Thyroid gland (tissue), 4 donors: ENCODE measurements around the gene PBX3. TPM values are rescaled to one million over a fixed set of nuclear protein-coding genes. Genes with fewer than 3 reads are reported as not detected.

Experiments used
- DNase-seq, 2 donors: peaks; one replicate each; pipeline ENCODE4 v3.0.0-alpha.2; 2019
- H3K27ac ChIP-seq, 3 donors: fragments of 200-600 bp; sonication (generic); 1 replicate in 2 of 3; 2 replicates in 1 of 3; pipeline ENCODE4 v1.5.1; 2016 to 2019; ENCODE audit warnings: mild to moderate bottlenecking in 1 of 3, moderate library complexity in 1 of 3
- H3K27me3 ChIP-seq: fragments of 200-600 bp; sonication (generic); one replicate; pipeline ENCODE4 v1.5.1; 2019
- H3K36me3 ChIP-seq, 2 donors: fragments of 200-600 bp; sonication (generic); one replicate each; pipeline ENCODE4 v1.5.1; 2016 to 2019
- H3K4me1 ChIP-seq, 2 donors: fragments of 200-600 bp; sonication (generic); one replicate each; pipeline ENCODE4 v1.5.1; 2017 to 2019
- H3K4me3 ChIP-seq, 3 donors: fragments of 200-600 bp; sonication (generic); replicated peaks in 1 of 3; 1 replicate in 2 of 3; 2 replicates in 1 of 3; pipeline ENCODE4 v1.5.1; 2016; ENCODE audit warnings: mild to moderate bottlenecking in 1 of 3
- H3K9me3 ChIP-seq: fragments of 200-600 bp; sonication (generic); one replicate; pipeline ENCODE4 v1.5.1; 2017
- POLR2A ChIP-seq, 2 donors: fragments of 450-650 bp; IDR thresholded peaks; one replicate each; pipeline ENCODE4 v1.6.1; 2017; ENCODE audit warnings: antibody characterized with exemption in 2 of 2, mild to moderate bottlenecking in 2 of 2, moderate library complexity in 1 of 2
- WGBS, 2 donors: methylation state at CpG; one replicate each; pipeline ENCODE4 v1.1.5; 2017; 5-methylcytosine and 5-hydroxymethylcytosine counted together
- intact Hi-C: fragments of 100-400 bp; cut with DNase I; formaldehyde crosslinking; loops from one replicate; pipeline ENCODE4 v1.15.1; 2023
- total RNA-seq, 4 donors: library from RNA; depleted of rRNA; stranded (reverse); fragments of >200 nt; gene quantifications; one replicate each; pipeline ENCODE4 v1.2.3, GENCODE V29; 2016
- TF ChIP-seq, protein P1 (sequence below), 6 experiments: fragments of 200-600 bp in 3 of 6; fragments of 450-650 bp in 3 of 6; sonication (generic) in 3 of 6; IDR thresholded peaks; one replicate each; pipeline ENCODE4 v1.5.1; 2016 to 2019; ENCODE audit warnings: antibody characterized with exemption in 6 of 6, mild to moderate bottlenecking in 2 of 6, inconsistent platforms in 1 of 6, moderate library complexity in 1 of 6

PBX3 gene
- total RNA-seq, 4 donors from 2014 or later, result 68.5 to 108 (median 71.3) TPM

DNA sequence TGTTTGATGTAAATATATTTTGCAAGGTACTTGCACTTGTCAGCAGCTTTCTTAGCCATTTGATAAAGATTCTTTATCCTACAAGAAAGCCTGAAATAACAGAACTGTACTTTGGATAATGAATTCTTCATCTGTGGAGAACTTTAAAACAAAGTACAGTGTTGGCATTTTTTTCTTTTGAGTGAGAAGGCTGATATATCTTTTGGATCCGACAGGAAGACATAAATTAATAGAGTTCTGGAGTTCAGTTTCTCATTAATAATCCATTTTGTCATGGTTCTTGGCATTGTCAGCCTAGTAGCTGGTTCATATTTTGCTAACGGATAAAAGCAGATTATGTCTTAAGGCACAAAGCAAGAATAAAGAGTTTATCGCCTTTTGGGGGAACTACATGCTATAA, 17.0 kb downstream of the PBX3 start:
- WGBS, 2 donors, result 79 to 84% methylated on average over 3 of the region's 3 CpGs
- no peaks in the 10 kb centered on the region for H3K9me3 ChIP-seq
- no peak overlapping the region for H3K27ac ChIP-seq
- peaks cover 10 to 28% of the 10 kb centered on the region in 2 donors for H3K4me1 ChIP-seq
- DNase-seq, result no peak
- H3K36me3 ChIP-seq, result no peaks in the 10 kb centered on the region
- intact Hi-C loops, result no loop called here
- H3K4me3 ChIP-seq, result no peak overlapping the region
- TF ChIP-seq POLR2A (IDR thresholded peaks at IDR 0.05), result no peak
- TF ChIP-seq, protein P1, sequence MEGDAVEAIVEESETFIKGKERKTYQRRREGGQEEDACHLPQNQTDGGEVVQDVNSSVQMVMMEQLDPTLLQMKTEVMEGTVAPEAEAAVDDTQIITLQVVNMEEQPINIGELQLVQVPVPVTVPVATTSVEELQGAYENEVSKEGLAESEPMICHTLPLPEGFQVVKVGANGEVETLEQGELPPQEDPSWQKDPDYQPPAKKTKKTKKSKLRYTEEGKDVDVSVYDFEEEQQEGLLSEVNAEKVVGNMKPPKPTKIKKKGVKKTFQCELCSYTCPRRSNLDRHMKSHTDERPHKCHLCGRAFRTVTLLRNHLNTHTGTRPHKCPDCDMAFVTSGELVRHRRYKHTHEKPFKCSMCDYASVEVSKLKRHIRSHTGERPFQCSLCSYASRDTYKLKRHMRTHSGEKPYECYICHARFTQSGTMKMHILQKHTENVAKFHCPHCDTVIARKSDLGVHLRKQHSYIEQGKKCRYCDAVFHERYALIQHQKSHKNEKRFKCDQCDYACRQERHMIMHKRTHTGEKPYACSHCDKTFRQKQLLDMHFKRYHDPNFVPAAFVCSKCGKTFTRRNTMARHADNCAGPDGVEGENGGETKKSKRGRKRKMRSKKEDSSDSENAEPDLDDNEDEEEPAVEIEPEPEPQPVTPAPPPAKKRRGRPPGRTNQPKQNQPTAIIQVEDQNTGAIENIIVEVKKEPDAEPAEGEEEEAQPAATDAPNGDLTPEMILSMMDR (IDR thresholded peaks at IDR 0.05), result no peak
- H3K27me3 ChIP-seq, result no peaks in the 10 kb centered on the region

DNA sequence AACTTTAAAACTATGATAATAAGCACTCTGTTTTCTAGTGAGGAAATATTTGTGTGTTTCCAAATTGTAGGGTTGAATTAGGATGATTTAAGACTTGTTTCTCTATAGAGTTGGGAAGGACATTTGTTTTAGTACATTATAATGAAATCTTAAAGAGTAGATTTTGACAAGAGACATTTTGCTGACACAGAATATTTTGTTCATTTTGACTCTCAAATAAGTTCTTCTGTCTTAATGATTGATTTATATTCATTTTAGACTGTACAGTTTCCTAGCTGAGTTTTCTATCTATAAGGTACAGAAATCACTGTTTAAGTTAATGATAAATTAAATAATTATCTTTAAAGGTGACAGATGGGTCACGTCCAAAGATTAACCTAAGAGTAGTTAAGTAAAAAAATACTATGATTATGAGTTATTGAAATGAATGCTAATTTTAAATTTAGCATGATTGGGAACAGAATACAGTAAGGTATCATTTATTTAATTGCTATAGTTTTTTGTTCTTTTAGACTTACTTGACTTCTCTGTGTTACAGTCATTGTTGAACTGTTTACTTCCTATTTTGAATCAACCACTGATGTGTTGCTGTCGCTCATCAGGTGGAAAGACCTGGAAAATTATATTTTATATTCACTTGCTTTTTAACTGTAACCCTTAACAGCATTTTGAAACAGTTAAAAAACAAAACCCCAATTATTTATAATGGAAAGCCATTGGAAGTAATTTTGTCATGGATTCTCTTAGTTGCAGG, 19.5 kb downstream of the PBX3 start:
- no peaks in the 10 kb centered on the region for H3K36me3 ChIP-seq
- DNase-seq, result no peak
- TF ChIP-seq POLR2A (IDR thresholded peaks at IDR 0.05), result no peak
- TF ChIP-seq, protein P1 (IDR thresholded peaks at IDR 0.05), result no peak
- intact Hi-C loops, result no loop called here
- peaks cover 0 to 19% of the 10 kb centered on the region in 2 donors for H3K4me1 ChIP-seq
- H3K27ac ChIP-seq, result no peak overlapping the region
- no peak overlapping the region for H3K4me3 ChIP-seq
- no peaks in the 10 kb centered on the region for H3K9me3 ChIP-seq
- WGBS, 2 donors, result 97 to 98% methylated on average over 2 of the region's 2 CpGs
- H3K27me3 ChIP-seq, result no peaks in the 10 kb centered on the region

DNA sequence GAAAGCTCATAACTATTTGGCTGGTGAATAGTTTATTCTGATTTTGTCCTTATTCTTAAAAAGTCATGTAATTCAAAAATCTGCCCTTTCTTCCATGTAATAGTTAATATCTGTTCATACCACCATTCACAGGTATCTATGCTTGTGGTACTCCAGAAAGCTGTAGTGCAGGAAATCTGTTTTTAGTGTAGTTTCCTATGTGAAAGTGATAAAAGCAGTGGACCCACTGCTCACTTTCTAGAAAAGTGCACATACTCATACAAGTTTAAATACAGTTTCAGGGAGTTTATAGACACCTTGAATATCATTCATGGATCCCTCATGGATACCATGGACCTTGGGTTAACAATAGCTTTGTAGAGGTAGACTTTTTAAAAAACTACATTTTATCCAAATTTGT, 20.2 kb downstream of the PBX3 start:
- Histone ChIP-seq H3K4me1 (peaks cover 0 to 13% of the 10 kb centered on the region in 2 donors), H3K9me3 (no peaks in the 10 kb centered on the region), H3K27ac (no peak overlapping the region), H3K36me3 (no peaks in the 10 kb centered on the region), H3K27me3 (no peaks in the 10 kb centered on the region), H3K4me3 (no peak overlapping the region)
- no peak for TF ChIP-seq POLR2A (IDR thresholded peaks at IDR 0.05)
- TF ChIP-seq, protein P1 (IDR thresholded peaks at IDR 0.05), result no peak
- no peak for DNase-seq
- intact Hi-C loops, result no loop called here

DNA sequence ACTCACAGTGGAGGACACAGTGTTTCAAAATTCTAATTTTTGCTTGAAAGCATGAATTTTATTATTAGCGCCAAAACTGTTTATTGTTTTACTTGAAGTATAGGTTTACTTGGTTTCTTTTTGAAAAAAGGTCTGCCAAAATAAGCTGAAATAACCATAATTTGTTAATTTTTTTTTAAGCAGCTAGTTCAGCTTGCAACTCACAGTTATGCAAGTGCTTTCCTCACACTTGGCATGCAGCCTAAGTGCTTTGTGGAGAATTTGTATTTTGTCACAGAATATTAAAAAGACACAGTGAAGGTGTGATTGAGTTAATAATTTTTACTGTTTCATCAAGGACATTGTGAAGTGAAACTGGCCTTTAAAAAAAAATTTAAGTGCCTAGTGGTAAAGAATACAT, 21.6 kb downstream of the PBX3 start:
- TF ChIP-seq, protein P1 (IDR thresholded peaks at IDR 0.05), result no peak
- no peak for TF ChIP-seq POLR2A (IDR thresholded peaks at IDR 0.05)
- intact Hi-C loops, result no loop called here
- Histone ChIP-seq H3K36me3 (no peaks in the 10 kb centered on the region), H3K27me3 (no peaks in the 10 kb centered on the region), H3K27ac (no peak overlapping the region), H3K4me3 (no peak overlapping the region), H3K4me1 (peaks cover 0 to 2% of the 10 kb centered on the region in 2 donors), H3K9me3 (no peaks in the 10 kb centered on the region)
- 98 to 100% methylated on average over 1 of the region's 1 CpG for WGBS, 2 donors
- DNase-seq, result no peak

DNA sequence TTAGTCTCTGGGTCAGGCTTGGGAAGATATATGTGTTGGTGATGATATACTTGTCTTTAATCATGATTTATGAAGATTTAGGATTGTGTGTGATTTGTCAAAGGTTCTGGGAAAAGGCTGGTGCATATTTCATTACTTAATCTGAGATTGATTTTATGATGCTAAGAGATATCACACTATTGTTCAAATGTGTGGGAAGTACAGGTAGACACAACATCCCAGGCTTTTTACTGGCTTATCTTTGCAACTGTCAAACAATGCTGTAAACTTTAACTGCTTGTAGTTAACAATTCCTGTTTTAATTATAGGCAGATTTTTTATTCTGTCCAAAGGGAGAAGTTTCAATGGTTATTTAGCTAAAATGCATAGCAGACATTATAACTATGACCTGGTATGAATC, 23.9 kb downstream of the PBX3 start:
- no peak for DNase-seq
- H3K27ac ChIP-seq, result no peak overlapping the region
- intact Hi-C loops, result no loop called here
- H3K36me3 ChIP-seq, result no peaks in the 10 kb centered on the region
- H3K4me1 ChIP-seq, result no peaks in the 10 kb centered on the region
- H3K27me3 ChIP-seq, result no peaks in the 10 kb centered on the region
- H3K9me3 ChIP-seq, result no peaks in the 10 kb centered on the region
- TF ChIP-seq POLR2A (IDR thresholded peaks at IDR 0.05), result no peak
- TF ChIP-seq, protein P1 (IDR thresholded peaks at IDR 0.05), result no peak
- no peak overlapping the region for H3K4me3 ChIP-seq
